ENCODE measurements around the gene ANKRD1.
"Not testable (repeated sequence)": the region's sequence is repeated elsewhere in the genome, so short reads cannot be mapped to it uniquely, and the experiment has no call there.

Gene ANKRD1

DNA sequence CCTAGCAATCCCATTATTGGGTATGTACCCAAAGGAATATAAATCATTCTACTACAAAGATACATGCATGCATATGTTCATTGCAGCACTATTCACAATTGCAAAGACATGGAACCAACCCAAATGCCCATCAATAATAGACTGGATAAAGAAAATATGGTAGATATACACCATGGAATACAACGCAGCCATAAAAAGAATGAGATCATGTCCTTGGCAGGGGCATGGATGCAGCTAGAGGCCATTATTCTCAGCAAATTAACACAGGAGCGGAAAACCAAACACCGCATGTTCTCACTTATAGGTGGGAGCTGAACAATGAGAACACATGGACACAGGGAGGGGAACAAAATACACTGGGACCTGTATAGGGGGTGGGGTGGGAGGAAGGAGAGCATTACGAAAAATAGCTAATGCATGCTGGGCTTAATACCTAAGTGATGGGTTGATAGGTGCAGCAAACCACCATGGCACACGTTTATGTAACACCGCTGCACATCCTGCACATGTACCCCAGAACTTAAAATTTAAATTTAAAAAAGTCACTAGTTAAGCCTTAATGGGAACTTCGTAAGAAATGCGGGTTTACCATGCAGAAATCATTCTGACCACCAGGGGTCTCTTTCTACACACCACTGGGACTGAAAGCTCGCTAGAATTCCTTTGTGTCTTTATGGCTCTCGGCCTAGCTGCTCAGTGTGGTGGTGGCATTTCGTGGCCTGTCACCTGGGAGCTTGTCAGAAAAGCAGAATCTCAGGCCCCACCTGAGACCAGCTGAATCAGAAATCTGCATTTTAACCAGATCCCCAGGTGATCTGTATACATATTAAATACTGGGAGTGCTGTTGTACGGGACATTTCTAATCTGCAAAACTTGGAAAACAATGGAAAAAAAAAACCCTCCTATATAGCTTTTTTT lies 9.5 kb downstream of the ANKRD1 start:
- DNase-seq, result peak; percentile 65

DNA sequence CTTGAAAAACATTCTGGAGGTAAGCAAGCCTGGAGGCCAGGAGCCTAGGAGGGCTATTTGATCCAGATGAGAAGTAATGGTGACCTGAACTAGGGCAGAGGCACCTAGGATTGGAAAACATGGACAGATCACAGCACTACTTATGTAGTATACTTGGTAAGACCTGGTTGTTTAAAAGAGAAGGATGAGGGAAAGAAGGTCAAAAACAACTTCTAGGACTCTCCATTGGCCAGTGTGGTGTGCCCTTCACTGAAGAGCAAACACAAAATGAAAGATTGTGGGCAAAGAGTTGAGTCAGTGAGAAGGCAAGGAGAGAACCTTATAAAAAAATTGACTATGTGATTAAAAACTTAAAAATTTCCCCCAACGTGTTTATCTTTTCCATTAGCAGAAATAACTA lies 14.3 kb downstream of the ANKRD1 start:
- DNase-seq, result no peak

DNA sequence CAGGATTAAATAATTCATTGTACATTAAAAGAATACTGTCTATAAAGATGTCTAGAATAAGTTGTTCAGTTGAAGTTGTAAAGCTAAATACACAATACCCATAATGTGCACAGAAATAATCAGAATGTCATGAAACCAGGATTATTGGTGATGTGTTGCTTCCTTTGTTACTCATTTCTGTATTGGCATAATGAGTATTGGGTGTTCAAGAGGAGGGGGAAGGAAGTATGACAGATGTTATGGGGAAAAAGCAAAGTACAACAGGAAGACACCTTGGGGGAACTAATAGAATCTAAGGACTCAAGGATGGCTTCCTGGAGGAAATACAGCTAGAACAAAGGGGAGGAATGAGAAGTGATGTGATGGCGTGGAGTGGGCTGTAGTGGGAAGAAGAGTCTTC lies 15.0 kb downstream of the ANKRD1 start:
- no peak for DNase-seq

DNA sequence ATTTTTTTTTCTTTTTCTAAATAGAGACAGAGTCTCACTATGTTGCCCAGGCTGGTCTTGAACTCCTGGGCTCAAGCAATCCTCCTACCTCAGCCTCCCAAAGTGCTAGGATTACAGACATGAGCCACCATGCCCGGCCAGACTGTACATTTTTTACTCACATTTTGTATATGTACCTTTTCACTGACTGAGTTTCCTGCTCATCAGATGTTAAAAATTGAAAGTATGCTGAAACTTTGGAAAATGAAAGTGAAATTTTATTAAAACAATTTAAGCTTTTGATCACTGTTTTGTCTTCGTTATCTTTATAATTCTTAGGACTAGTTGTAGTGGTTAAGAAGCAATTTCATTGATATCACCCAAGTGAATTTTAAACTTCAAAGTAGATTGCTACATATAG lies 24.0 kb downstream of the ANKRD1 start:
- not testable (repeated sequence) for DNase-seq

DNA sequence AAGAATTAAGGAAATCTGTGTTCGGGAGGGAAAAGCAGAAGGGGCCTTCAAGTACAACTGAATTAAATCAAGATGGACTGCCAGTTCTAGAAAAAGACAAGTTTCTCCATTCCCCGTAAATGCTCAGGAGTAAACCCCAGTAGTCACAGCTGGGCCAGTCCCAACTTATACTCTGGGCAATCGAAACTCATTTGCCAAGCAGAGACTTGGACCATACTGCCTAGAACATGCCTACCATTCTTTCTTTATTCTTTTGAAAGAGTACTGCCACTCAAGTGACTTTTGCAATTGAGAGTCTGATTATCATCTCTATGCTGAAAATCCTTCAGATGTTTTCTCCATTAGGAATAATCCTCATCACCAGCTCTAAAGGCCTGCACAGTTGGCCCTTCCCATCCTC lies 27.7 kb downstream of the ANKRD1 start:
- DNase-seq, result no peak

DNA sequence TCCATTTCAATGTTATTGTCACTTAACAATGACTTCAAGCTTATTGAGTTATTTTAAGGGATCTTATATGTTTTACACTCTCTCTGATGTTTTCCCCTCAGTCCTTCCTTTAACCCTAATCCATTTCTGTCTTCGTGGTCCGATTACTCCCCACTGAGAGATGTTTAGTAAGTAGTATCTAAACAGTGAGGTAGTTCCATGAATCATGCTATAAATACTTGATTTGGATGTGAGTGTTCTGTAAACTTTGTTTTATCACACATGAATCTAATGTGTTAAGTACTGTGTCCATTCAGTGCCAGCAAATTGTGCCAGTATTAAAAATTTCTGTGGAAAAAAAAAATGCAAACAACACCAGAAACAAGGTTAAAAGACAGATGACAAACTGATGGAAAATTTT lies 30.5 kb downstream of the ANKRD1 start:
- DNase-seq, result no peak

DNA sequence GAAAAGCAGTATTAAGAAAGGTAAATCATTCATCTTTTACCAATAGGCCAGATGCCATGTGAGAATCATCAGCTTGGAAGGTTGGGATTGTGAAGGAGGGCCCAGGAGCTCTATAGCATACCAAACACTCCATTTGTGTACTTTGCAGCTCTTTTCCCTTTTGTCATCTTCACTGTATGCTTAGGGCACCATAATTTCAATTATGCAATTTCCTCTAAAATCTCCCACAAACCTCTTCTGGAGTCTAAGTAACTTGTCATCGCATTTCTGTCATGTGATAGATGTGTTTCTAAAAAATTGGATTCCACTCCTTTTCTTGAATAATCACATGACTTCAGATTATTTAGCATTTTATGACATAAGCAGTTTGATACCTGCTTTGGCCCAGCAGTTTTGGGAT lies 31.3 kb downstream of the ANKRD1 start:
- DNase-seq, result no peak

DNA sequence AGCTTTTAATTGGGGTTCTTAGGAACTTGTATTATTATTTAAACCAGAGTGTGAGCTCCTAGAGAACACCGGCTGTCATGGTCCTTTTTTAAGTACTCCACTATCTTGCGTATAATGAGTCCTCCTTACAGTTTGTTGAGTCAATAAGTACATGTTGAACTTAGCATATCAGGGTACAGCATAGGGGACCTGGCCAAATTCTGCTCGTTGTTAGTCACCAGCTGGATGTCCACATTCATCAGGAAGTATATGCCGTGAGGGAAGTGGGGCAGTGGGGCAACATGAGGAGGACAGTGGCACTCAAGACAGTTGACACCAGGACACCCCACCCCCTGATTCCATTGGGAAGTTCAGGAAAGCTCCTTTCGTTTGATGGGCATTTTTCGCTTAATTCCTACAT lies 32.5 kb downstream of the ANKRD1 start:
- no peak for DNase-seq

DNA sequence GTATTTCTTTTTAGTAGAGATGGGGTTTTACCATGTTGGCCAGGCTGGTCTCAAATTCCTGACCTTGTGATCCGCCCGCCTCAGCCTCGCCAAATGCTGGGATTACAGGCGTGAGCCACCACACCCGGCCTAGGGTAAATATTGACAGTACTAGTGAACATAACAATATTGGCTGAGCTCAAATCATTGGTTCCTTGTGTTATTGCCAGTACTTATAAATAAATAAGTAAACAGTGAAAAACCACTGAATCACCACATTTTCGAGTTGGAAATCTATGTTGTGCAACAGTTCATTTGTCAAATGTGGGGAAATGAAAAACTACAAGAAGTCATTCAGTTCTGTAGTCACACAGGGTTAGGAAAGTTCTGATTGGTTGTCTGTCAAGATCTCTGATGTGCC lies 33.3 kb downstream of the ANKRD1 start:
- DNase-seq, result no peak

DNA sequence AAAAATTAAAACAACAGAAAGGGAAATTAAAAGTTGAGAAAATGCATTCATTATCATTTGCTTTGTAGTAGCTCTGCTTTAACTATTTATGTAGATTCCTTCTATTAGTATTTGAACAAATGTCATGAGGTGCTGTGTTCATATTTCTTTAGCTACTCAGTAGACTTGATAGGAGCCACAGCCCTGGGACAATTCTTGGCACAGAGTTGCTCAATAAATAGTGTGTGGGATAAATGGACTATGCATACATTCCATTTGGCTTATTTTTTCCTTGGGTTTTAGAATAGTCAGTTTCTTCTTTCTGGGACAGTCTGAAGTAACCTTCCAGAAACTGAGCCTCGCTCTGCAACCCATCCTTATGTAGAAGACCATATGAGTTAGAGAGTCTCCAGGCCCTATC lies 35.7 kb downstream of the ANKRD1 start:
- no peak for DNase-seq

DNA sequence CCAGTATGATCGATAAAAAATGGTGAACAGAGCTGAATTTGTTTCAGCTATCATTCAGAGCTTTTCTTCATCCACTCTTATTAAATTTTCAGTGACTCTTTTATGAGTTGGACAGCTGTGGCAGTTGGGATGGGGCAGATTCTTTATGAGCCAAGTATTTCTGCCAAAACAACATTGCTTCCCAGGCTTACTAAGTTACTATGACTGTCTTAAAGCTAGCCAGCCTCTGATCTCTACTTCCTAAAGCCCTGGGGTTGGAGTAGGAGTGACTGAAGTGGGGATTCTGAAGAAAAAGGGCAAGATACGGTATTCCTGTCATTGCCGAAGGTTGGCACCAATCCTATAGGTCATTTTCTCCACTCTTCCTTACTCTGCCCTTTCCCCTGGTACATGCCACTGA lies 36.5 kb downstream of the ANKRD1 start:
- no peak for DNase-seq

DNA sequence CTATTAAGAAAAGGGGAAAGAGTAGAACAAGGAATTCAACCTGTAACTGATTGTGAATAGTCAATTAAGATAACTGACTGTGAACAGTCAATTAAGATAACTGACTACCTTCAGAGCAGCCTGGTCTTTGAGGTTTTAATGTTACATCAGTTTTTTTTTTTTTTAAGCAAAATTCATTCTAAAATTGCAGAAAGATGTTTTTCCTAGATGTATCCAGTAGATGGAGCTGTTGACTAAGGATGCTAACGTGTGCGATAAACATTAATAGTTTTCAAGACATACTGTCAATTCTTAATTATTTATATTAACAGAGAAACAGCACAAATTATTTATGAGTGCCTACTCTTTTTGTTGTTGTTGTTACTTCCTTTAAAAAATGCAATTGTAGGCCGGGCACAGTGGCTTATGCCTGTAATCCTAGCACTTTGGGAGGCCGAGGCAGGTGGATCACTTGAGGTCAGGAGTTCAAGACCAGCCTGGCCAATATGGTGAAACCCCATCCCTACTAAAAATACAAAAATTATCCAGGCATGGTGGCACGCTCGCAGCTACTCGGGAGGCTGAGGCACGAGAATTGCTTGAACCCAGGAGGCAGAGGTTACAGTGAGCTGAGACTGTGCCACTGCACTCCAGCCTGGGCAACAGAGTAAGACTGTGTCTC lies 40.7 kb downstream of the ANKRD1 start:
- DNase-seq, result not testable (repeated sequence)

DNA sequence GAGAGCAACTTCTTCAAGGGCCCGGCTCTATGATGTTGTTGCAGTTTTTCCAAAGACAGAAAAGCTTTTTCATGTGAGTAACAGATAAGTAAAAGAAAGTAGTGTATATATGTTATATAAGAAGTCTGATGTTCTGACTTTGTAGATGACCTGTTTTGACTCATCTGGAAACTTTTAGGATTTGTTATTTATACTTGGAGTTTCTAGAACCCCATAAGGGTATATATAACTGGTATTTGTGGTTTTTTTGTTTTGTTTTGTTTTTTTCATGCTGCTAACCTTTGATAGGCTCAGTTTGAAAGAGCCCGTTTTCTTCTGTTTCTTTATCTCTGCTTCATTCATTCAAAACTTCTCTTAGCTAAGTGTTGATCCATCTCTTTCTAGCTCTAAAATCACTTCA lies 41.8 kb downstream of the ANKRD1 start:
- no peak for DNase-seq

DNA sequence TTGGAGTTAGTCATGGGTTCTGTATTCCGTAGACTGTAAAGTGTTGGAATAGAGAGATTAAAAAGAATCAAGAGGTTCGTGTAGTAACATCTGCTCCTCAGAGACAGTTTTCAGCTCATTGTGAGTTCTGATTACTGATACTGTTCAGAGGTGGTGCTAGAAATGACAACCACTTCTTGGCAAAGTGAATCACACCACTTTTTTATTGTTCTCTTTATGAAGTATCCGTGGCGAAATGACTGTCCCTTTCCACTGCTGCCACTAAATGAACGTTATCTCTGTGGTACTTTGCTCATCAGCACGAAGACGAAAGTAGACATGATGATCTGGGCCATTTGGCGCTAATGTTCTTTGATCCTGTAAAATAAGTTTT lies 48.3 kb downstream of the ANKRD1 start:
- no peak for DNase-seq

DNA sequence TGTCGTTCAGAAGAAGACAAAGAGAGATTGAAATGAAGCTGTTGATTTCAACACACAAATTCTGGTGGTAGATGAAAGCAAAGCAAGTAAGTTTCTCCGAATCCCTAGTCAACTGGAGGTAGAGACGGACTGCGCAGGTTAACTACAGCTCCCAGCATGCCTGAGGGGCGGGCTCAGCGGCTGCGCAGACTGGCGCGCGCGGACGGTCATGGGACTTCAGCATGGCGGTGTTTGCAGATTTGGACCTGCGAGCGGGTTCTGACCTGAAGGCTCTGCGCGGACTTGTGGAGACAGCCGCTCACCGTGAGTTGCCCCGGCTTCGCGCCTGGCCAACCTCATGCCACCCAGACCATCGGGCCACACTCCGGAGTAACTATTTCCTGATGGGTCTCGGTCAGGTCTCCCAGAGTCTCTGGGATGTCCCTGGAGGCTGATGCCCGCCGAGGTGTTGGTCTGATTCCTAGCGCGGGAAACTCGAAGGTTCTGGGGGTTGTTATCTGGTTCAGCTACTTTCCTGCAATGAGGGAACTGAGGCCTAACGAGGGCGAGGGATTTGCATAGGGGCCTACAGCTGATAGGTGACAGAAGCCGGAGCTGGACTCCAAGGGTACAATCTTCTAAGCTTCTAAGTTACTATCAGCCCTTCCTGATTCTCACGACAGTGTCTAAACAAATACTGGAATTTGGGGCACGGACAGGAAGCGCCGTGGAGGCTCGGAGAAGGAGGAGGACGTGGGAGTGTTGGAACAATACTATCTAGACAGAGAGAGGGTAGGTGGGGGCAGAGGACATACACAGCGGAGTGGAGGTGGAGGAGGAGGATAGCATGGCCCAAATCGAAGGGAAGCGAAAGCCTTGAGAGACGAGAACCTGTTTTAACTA lies 48.9 kb downstream of the ANKRD1 start, which contains the start of gene RPP30:
RPP30 (plus strand) TSS at position 209 of the 882 bp plus-strand sequence; CDS start at position 222, 13 bp downstream.
- peak; percentile 76 for DNase-seq

DNA sequence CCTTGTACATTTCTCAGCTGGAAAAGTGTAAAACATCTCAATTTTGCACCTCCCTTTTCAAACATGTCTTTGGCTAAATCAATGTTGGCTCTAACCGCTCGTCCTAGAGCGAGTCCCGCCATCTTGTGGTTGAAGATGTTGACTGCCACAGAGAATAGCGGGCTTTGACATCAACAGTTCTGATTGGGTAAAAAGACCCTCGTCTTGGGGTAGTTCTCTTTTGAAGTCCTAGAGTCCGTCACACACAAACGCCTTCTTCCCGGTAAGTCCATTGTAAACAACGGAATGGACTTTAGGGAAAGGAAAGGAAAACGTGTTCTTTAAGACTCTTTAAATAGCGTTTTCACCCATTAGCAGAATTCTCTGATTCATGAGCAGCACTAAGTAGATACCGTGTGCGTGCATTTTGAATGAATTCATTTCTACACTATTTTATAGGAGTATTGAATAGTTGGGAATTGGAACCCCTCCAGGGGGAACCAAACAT lies 49.6 kb downstream of the ANKRD1 start:
- DNase-seq, result peak; percentile 26

DNA sequence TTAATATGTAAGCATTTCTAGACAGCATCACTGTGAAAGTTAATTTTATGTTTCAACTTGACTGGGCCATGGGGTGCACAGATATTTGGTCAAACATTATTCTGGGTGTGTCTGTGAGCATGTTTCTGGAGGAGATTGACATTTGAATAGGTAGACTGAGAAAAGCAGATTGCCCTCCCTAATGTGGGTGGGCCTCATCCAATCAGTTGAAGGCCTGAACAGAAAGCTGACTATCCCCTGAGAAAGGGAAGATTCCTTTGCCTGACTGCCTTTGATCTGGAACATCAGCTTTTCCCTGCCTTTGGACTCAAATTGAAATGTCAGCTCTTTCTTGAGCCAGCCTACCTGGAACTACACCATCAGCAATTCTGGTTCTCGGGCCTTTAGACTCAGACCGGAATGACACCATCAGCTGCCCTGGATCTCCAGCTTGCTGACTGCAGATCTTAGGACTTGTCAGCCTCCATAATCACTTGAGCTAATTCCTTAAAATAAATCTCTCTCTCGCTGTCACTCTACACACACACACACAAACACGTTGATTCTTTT lies 54.8 kb downstream of the ANKRD1 start:
- no peak for DNase-seq

DNA sequence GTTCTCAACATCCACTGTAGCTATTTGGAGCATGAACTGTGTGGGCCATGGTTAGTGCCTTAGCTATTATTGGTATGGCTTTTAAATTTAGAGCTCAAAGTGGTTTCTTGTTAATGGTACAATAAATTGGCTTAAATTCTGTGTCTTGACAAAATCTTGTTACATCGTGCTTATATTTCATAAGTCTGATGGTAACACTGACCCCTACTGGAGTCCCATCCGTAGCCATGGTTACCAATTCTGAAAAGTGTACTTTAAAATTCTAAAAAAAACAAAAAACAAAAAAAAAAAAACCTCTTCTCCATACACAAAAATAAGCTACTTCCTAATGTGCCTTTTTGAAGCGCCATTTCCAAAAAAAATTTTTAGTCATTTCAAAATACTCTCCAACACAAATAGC lies 55.5 kb downstream of the ANKRD1 start:
- DNase-seq, result no peak

DNA sequence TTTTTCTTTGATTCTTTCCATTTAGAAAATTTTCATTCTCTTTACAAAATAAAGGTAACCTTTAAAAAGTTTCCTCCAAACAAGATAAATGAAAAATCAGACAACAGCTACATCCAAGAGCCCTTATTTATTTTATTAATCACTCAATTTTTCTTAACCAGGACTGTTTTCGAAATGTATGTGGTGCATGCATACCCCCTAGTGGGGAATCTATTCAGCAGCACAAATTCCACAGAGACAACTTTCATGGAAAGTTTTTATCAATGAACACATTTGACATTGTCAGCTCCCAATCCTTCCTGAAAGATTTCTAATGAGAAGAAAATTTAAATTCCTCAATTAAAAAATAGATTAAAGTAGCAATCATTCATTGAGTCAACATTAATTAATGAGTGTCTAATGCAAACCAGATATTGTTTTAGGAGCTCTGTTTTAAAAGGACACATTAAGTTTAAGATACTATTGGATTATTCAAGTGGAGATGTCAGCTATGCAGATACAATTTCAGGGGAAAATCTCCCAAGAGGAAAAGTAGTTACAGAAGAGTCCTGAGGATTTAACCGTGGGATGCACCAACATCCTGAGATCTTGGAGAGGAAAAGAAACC lies 57.9 kb downstream of the ANKRD1 start:
- DNase-seq, result no peak
